Posterior cingulate gyrus (tissue), 11 donors: ENCODE measurements around the gene GALNT18.

Experiments used
- DNase-seq, 10 donors: peaks; one replicate each; pipeline versions ENCODE4 v3.0.0 to v3.0.0-alpha.2; 2020 to 2021; ENCODE audit warnings: mixed read lengths in 3 of 10
- intact Hi-C: fragments of 100-400 bp; cut with DNase I; formaldehyde crosslinking; loops from one replicate; pipeline ENCODE4 v1.15.1; 2023

Gene GALNT18

DNA sequence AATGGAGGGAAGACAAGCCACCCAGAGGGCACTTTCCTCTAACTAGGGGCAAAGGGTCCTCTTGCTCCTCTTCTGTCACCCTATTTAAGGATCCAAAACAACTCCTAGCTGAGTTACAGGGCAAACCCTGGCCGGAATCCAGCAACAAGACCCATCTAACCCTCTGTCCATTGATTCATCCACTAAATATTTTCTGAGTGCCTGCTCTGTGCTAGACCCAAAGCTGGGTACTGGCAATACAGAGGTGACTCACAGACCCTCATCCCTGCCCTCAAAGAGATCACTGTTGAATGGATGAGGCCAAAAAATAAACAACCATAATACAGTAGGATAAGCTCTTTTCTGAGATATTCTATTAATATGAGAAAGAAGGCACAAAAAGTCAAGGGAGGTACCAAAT lies 4.3 kb upstream of the GALNT18 start:
- DNase-seq: no peak
- intact Hi-C loops: no loop called here

DNA sequence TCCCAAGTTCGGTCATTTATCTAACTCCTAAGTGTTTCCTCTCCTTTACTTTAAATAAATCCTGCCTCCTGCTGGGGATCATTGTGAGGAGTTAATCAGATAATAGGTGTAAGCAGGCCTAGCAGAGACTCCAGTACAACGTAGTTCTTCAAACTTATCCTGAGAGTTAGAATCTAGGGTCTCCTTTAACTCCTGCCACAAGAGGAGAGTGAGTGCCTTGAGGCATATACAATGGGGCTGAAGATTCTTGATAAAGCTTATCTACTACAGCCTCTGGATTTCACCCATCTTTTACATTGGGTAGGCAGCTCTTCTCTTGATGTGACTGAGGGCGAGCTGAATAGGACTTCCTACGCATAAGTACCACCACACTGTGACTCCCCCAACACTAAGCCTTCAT lies 3.1 kb upstream of the GALNT18 start:
- intact Hi-C loops: loop anchor here (5.0 kb wide), 1 partner anchor 162 kb away; no protein-coding TSS in a partner anchor

DNA sequence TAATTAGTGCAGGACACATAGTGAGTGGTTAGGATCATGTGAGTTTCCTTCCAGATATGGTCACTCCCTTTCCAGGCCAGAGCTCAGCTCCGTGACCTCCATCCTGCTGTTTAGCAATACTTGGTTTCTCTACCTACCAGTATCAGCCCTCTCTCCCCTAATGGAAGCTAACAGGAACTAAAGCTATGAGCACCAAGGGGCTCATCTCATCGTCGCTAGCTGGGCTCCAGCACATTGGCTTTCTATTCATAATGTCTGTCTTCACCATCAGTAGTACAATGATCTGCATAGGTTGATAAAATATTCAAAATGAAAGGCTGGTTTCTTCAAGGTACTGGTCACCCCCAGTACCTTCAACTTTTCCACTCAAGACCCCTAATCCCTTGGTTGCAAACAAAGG lies 2.4 kb upstream of the GALNT18 start:
- intact Hi-C loops: loop anchor here (5.0 kb wide), 1 partner anchor 163 kb away; no protein-coding TSS in a partner anchor
- no peak for DNase-seq

More for the DNA sequence above, 3.1 kb upstream of the GALNT18 start:
- no peak for DNase-seq

DNA sequence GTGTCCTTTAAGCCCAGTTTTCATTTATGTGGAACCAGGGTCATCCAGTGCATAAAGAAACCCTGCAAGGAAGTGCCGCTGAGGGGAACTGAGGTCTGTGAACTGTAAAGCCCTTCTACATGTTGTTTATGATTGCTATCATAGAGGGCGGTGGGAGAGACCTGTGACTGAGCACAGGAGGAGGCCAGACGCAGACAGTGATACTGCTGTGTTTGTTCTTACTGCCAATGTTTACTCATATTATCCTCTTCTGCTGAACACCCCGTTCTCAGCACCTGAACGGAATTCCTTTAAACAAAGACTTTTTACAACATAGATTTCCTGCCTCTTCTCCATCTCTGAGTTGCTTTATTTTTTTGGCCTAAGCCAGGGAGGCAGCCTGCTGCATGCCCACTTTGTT lies 967 bp upstream of the GALNT18 start:
- no peak for DNase-seq

DNA sequence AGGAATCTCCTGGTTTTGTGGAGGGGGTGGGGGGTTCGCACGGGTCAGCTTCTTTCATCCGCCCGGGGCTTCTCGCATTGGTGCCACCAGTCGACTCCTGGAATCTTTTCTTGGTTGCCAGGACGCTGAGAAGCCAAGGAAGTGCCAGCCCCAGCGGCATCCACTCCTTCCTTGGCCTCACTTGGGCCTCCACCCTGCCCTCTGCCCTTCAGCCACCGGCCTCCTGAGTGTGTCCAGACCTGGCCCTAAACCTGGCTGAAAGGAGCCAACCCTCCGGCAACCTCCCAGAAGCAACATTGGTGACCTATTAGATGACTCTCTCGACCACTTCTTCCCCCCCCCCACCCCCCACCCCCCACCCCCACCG lies 518 bp upstream of the GALNT18 start:
- intact Hi-C loops: loop anchor here (5.0 kb wide), 1 partner anchor 165 kb away; no protein-coding TSS in a partner anchor
- peak in 1 of 10 donors; percentile 88 for DNase-seq

More for the DNA sequence above, 967 bp upstream of the GALNT18 start:
- intact Hi-C loops: loop anchor here (5.0 kb wide), 1 partner anchor 165 kb away; no protein-coding TSS in a partner anchor

DNA sequence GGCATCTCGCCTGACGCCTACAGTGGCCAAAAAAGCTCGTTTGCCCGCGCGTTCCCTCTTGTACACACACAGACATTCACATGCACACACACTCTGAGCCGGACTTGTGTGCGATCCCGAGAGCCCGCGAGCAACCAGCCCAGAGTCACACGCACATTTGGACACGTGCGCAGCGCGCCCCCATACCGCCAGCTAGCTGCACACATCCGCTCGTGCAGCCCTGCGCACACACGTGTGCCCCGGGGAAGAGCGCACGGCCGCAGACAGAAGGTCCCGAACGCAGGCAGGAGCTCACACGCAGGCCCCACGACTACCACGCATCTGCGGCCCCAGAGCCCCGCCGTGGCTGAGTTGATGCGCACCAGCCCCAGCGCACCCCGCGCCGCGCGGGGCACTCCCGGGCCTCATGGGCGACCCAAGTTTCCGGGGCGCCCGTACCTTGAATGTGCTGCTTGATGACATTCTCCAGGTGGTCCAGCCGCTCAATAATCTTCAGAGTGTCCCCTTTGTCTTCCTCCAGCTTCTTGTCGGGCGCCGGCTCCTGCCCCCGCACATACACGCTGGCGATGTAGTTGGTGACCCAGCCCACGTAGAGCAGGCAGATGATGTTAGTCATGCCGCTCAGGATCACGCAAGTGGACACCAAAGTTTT lies 758 bp downstream of the GALNT18 start:
- intact Hi-C loops: loop anchor here (5.0 kb wide), 1 partner anchor 166 kb away; no protein-coding TSS in a partner anchor
- peak in 9 of 10 donors; percentile 41 to 91 (median 62) for DNase-seq

DNA sequence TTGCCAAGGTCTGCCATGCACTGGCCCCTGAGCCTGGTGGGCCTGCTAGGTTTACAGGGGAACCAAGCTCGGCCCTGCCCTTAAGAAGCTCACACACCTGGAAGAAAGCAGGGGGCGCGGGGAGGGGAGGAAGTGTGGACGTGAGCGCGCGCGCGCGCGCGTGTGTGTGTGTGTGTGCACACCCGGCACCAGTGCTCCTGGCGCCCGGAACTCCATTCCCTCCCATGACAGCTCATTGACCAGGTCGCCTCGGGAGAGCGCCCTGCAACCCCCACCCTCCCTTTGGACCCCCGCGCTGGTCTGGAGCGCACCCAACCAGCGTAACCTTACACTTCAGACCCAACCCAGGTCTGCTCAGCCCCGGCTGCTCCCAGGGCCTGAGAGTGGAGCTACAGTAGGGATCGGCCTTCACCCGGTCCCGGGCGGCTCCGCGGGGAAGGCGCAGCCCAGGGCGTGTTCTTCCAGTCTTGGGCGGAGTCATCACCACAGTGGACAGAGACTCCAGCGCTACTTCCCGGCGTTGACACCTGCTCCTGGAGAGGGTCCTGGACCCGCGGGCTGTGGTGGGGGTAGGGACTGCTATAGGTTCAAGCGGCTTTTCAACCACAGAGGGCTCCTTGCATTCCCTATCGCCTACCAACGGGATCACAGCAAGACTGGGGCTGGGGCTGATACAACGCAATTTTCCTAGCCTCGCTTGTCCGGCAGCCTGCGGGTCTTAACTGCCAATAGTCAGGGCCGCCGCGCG lies 1.5 kb downstream of the GALNT18 start:
- peak in 7 of 10 donors; percentile 21 to 91 (median 40) for DNase-seq
- intact Hi-C loops: loop anchor here (5.0 kb wide), 1 partner anchor 167 kb away; no protein-coding TSS in a partner anchor

DNA sequence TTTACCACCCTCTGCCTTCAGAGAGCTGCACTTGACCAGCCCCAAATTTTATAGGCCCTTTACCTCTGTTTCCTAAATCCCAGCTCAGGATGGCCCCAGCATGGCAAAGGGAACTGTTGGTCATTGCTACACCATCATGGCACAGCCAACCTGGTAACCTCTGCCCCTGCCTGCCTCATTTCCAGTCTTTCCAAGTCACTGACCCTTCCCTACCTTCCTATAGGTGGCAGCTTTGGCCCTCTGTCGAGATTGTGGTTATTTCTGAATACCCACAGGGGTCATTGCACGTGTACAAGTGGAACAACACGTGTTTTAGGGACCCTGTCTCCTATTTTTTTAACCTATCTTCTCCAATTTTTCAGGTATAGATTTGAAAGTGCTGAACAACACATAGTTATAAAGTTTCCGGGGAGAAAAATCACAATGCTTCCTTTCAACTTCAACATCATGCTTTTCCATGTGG lies 2.8 kb downstream of the GALNT18 start:
- DNase-seq: no peak
- intact Hi-C loops: loop anchor here (5.0 kb wide), 1 partner anchor 582 kb away; no protein-coding TSS in a partner anchor

DNA sequence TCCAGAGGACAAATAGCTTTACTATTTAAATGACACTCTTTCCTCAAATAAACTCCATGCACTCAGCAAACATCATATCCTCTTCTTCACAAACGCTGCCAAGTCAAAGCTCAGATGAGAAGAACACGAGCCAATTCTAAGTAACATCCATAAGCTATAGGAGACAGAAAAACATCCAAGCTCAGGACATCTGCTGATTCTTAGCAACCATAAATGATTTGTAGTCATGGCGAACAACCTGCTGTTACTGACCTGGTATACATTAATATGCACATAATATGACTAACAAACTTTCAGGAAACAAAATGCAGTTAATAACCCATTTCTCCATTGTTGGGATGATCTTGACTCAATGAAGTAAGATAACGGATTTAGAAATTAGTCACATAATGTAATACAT lies 6.7 kb downstream of the GALNT18 start:
- no peak for DNase-seq
- intact Hi-C loops: loop anchor here (5.0 kb wide), 1 partner anchor 578 kb away; no protein-coding TSS in a partner anchor

DNA sequence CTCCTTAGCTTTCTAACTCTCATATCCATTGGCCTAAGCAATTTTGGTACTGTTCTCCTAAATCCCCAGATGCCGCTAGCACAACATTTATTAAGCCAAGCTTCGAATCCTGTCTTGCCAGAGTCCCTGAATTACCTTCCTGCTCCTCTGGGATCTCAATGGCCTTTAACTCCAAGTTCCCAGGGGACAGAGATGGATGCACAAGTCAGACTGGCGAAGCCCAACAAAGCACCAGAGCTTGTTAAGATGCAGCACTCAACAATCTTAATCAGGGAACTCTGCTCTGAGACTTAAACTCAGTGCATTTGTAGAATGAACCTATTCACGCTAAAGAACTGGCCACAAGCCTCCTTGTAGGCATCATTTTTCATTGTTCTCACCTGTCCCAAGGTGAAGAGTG lies 9.4 kb downstream of the GALNT18 start:
- intact Hi-C loops: no loop called here
- DNase-seq: no peak

DNA sequence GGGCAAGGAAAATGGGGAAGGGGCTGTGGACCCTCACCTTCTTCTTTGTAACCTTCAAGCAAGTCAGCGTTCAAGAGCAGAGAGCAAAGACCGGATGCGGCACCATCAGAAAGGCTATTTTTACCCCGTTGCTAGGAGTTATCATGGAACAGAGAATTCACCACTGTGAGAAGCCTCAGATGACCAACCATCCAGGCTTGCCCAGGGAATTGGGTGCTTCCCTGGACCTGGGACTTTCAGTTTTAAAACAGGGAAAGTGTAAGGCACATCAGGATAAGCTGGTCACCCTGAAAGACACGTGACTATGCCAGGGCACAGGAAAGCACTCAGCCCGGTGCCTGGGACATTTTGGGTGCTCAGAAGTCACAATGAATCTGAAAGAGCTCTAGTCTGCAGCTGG lies 10.4 kb downstream of the GALNT18 start:
- intact Hi-C loops: no loop called here
- no peak for DNase-seq

DNA sequence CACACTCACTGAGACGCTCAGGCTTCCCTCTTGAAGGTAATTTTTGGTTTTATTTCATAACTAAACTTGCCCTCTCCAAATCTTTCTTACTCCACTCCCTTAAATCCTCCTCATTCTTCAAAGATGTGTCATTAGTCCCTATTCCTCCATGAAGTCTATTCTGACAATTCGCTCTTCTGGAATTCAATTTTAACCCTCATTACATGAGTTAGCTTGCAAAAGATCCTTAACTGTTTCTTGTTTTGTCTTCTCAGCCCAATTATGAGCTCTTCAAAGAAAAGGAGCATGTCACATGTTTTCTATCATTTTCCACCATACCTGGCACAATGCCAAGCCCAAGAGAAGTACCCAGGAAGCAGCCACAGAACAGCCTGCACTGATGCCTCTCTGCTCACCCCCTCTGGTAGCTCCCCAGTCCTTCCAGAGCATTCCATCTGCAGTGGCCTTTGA lies 13.0 kb downstream of the GALNT18 start:
- DNase-seq: no peak
- intact Hi-C loops: no loop called here

DNA sequence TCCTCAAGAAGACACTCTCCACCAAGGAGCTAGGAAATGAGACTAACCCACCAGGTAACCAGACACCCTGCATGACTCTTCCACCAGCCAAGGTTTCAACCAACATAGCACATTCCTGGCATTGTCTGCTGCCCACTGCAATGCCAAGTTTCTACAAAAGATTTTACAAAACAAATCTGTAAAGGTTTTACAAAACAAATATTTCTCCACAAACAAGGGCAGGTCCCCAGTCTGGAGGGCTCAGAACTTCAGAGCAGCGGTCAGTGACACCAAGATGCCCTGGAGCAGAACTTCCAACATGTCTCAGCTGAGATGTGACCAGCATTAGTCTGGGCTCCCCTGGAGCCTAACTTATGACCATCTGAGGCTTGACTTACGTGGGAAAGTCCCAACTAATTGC lies 14.0 kb downstream of the GALNT18 start:
- DNase-seq: no peak
- intact Hi-C loops: no loop called here

DNA sequence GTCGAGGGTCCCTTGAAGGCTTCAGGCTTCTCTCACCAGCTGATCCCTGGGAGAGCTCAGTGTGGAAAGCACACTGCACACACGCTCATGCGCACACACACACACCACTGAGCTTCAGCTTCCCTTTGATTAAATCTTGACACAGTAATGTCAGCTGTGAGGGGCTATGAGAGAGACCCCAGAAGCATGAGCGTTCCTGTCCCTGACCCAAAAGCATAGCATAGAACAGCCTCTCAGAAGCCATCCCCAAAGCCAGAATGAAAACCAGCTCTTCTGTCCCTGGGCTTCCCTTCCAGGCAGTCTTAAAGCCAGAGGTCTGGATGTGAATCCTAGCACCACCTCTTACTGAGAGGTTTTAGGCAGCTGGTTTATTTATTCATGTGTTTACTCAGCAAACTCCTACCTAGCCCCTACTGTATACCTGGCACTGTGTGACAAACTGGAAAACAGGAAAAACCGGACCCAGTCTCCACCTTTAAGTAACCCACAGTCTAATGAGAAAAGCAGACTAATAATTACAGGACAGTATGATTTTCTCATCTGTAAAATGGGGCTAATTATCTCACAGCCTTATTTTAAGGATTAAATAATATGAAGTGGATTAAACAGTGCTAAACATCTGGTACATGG lies 15.9 kb downstream of the GALNT18 start:
- intact Hi-C loops: no loop called here
- DNase-seq: no peak

DNA sequence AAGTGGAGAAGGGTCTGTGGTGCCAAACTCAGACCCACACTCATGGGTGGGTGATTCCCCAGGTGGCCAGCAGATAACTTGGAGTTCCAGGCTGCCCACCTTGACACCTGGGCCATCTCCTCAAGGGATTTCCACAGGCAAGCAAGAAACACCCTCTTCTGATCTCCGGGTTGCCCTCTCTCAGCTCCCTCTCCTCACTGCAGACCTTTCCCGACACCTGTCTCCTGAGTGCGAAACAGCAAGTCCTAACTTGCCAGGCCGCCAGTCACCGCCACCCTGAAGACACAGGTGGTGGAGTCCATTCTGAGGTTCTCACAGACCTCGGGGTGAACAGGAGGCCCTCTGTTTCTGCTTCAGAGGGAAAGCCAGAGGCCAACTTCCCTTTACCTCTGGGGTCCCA lies 16.6 kb downstream of the GALNT18 start:
- no peak for DNase-seq
- intact Hi-C loops: no loop called here

DNA sequence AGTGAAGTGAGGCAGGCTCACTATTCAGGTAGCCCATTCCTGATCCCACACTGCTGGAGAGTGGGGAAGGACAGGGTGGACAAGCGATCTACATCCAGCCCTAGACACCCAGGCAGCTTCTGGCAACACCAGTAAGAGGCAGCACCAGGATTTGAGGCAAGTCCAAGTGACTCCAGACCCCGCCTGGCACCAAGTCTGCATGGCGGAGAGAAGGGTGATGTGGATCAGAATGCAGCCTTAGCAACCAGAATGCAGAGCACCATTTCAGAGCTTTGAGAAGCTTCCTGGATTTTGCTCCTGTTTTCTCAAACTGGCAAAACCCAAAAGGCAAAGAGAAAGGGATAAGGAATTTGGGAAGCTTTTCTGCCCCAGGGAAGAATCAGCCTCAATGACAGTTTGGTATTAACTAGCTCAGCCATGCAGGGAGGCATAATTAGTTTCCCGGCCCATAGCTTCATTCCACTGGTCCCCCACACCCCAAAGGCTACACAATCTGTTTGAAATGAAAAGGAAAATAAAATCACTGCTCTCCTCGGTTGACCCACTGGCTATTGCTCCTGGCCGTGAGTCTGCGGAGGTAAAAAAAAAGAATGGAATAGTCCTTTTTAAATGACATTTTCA lies 17.3 kb downstream of the GALNT18 start:
- intact Hi-C loops: no loop called here
- DNase-seq: peak in 1 of 10 donors; percentile 15

DNA sequence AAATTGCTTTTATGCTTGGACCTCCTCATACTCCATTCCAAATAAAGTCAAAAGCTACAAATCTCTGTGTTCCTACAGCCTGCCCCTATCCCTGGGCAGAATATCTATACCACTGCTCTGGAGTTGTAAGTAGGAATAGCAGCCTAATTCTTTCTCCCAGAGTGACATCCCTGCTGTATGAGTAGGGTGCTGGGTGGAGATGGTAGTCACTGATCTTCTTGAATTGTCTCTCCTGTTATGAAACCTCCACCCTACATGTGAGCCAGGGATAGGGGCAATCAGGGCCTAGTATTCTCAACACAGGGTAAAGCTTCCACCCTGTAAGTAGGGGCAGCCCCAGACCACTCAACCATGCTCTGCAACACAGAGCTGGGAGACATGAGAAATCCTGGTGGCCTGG lies 19.8 kb downstream of the GALNT18 start:
- intact Hi-C loops: no loop called here
- no peak for DNase-seq

DNA sequence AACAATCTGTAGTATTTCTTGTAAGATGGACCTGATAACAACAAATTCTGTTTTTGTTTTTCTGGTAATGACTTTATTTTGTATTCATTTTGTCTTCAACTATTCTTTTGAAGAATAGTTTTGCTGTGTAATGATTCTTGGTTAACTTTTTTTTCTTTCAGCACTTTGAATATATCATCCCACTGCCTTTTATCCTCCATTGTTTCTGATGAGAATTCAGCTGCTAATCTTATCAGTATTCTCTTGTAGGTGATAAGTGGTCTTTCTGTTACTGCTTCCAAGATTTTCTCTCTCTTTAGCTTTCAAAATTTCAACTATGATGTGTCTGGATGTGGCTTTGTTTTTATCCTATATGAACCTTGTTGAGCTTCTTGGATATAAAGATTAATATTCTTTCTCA lies 21.5 kb downstream of the GALNT18 start:
- intact Hi-C loops: no loop called here
- no peak for DNase-seq

DNA sequence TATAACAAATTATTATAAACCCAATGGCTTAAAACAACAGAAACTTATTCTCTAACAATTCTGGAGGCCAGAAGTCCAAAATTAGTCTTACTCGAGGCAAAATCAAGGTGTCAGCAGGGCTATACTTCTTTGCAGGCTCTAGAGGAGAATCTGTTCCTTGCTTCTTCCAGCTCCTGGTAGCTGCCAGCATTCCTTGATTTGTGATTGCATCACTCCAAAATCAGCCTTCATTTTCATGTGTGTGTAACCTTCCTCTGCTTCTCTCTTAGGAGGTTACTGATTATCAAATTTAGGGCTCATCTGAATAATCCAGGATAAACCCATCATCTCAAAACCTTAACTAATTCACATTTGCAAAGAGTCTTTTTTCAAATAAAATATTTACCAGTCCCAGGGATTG lies 23.6 kb downstream of the GALNT18 start:
- intact Hi-C loops: no loop called here
- DNase-seq: no peak

DNA sequence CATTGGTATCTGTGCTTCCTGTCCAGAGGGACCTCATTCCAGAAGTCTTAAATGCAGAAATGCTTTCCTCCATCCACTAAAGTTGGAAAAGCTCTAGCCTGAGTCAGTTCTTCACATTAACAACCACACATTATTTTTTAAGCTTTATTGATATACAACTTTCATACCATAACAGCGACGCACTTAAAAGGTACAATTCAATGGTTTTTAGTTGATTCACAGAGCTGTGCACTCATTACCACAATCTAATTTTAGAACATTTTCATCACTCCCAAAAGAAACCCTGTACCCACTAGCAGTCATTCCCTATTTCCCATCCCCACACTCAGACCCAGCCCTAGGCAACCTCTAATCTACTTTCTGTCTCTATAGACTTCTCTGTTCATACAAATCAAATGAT lies 27.6 kb downstream of the GALNT18 start:
- DNase-seq: no peak
- intact Hi-C loops: no loop called here
